ENCODE results near the gene ZBTB11.

- TF ChIP-seq, protein P1, sequence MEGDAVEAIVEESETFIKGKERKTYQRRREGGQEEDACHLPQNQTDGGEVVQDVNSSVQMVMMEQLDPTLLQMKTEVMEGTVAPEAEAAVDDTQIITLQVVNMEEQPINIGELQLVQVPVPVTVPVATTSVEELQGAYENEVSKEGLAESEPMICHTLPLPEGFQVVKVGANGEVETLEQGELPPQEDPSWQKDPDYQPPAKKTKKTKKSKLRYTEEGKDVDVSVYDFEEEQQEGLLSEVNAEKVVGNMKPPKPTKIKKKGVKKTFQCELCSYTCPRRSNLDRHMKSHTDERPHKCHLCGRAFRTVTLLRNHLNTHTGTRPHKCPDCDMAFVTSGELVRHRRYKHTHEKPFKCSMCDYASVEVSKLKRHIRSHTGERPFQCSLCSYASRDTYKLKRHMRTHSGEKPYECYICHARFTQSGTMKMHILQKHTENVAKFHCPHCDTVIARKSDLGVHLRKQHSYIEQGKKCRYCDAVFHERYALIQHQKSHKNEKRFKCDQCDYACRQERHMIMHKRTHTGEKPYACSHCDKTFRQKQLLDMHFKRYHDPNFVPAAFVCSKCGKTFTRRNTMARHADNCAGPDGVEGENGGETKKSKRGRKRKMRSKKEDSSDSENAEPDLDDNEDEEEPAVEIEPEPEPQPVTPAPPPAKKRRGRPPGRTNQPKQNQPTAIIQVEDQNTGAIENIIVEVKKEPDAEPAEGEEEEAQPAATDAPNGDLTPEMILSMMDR (IDR thresholded peaks at IDR 0.05), result no peak
- TF ChIP-seq POLR2A (IDR thresholded peaks at IDR 0.05) (no peak), POLR2AphosphoS5 (IDR thresholded peaks at IDR 0.05) (no peak), EP300 (IDR thresholded peaks at IDR 0.05) (no peak)
These were observed 9.1 kb downstream of the ZBTB11 start for GRCh38 chr3:101667844-101668243.
